Thyroid gland (tissue), 4 donors: Measurements from ENCODE around the gene CCND2.

Source experiments
- POLR2A ChIP-seq, 2 donors: fragments of 450-650 bp; IDR thresholded peaks; one replicate each; pipeline ENCODE4 v1.6.1; 2017; ENCODE audit warnings: antibody characterized with exemption in 2 of 2, mild to moderate bottlenecking in 2 of 2, moderate library complexity in 1 of 2
- TF ChIP-seq, protein P1 (sequence below), 6 experiments: fragments of 200-600 bp in 3 of 6; fragments of 450-650 bp in 3 of 6; sonication (generic) in 3 of 6; IDR thresholded peaks; one replicate each; pipeline ENCODE4 v1.5.1; 2016 to 2019; ENCODE audit warnings: antibody characterized with exemption in 6 of 6, mild to moderate bottlenecking in 2 of 6, inconsistent platforms in 1 of 6, moderate library complexity in 1 of 6

DNA sequence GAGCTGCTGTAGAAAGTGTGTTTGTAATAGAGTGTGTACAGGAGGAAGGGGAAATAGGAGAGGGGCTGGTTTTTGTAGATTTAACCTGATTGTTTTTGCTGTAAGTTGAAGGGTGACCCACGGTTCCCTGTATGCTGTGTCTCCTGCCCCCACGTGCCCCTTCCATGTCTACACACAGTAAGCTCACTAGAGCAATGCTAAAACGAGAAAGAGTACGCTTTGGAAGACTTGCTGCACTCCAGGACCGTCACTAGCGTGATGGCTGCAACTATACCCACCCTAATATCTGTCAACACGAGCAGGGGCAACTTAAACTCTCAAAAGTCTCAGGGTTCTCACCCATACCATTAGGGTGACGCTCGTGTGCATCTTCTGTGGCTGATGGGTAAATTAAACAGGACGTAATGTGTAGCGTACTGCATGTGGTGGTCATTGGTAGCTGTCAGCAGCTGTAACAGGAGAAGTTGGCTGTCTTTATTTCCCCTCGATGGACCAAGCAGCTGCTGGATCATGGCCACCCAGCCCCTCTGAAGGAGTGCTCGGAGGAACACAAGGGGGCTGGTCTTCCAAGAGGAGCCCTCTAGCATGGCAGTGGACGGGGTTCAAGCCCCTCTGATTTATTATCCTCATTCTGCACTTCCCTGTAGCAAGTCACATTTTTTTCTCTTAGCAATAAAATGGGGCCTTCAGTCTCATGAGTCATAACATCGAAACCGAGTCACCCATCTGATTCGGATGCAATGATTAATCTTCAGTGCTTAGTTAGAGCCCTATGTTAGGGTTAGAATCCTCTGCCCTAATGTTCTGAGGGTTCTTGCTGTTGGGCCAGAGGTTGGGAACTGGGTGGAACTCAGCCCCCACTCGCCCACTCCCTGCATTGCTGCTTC, 14.0 kb downstream of the CCND2 start:
- TF ChIP-seq, protein P1, sequence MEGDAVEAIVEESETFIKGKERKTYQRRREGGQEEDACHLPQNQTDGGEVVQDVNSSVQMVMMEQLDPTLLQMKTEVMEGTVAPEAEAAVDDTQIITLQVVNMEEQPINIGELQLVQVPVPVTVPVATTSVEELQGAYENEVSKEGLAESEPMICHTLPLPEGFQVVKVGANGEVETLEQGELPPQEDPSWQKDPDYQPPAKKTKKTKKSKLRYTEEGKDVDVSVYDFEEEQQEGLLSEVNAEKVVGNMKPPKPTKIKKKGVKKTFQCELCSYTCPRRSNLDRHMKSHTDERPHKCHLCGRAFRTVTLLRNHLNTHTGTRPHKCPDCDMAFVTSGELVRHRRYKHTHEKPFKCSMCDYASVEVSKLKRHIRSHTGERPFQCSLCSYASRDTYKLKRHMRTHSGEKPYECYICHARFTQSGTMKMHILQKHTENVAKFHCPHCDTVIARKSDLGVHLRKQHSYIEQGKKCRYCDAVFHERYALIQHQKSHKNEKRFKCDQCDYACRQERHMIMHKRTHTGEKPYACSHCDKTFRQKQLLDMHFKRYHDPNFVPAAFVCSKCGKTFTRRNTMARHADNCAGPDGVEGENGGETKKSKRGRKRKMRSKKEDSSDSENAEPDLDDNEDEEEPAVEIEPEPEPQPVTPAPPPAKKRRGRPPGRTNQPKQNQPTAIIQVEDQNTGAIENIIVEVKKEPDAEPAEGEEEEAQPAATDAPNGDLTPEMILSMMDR (IDR thresholded peaks at IDR 0.05): no peak
- TF ChIP-seq POLR2A (IDR thresholded peaks at IDR 0.05): no peak
